HL-60 (cell line): ENCODE measurements around the gene PLCB1.

Source experiments
- CTCF ChIP-seq: IDR thresholded peaks from one replicate; pipeline ENCODE4 v1.5.1; 2011; ENCODE audit warnings: low read length, control low read depth, inconsistent platforms; ENCODE audit not compliant: insufficient read depth
- GABPA ChIP-seq: IDR thresholded peaks from 2 replicates; pipeline ENCODE4 v1.6.1; 2012; ENCODE audit warnings: low read depth
- POLR2AphosphoS5 ChIP-seq: IDR thresholded peaks from 2 replicates; pipeline ENCODE4 v1.6.1; 2012; ENCODE audit warnings: low read depth
- REST ChIP-seq: IDR thresholded peaks from 2 replicates; pipeline ENCODE4 v1.6.1; 2012; ENCODE audit warnings: low read depth; ENCODE audit not compliant: insufficient replicate concordance
- SPI1 ChIP-seq: IDR thresholded peaks from 2 replicates; pipeline ENCODE4 v1.6.1; 2012; ENCODE audit warnings: low read depth, mild to moderate bottlenecking, borderline replicate concordance

- TF ChIP-seq CTCF (no peak), POLR2AphosphoS5 (no peak), REST (no peak), SPI1 (no peak), GABPA (no peak)
These were observed 13.3 kb upstream of the PLCB1 start for GRCh38 chr20:8118760-8119159.
